Calu3 (cell line): ENCODE data around the gene ASTN2. TPM values are rescaled to one million over a fixed set of nuclear protein-coding genes. Genes with fewer than 3 reads are reported as not detected.

Source experiments
- BruUV-seq: library from RNA; stranded (reverse); fragments of 400-500 nt; replicated peaks from 2 replicates; lab custom pipeline; 2021; lab: Mats Ljungman, UMichigan
- CTCF ChIA-PET: fragments of 300-600 bp; sonication (Branson Sonifier 250); formaldehyde crosslinking; loops from one replicate; lab custom pipeline; 2022; ENCODE audit warnings: antibody characterized with exemption; lab: Charles Lee
- DNase-seq: peaks from one replicate; pipeline ENCODE4 v3.0.0; 2022
- H3K27ac Mint-ChIP-seq: one replicate; pipeline ENCODE4 v1.8.0; 2022; ENCODE audit warnings: mixed read lengths; ENCODE audit not compliant: unreplicated experiment
- H3K27me3 Mint-ChIP-seq: one replicate; pipeline ENCODE4 v1.8.0; 2022; ENCODE audit warnings: mixed read lengths; ENCODE audit not compliant: unreplicated experiment
- H3K36me3 Mint-ChIP-seq: one replicate; pipeline ENCODE4 v1.8.0; 2022; ENCODE audit warnings: mild to moderate bottlenecking, moderate library complexity, mixed read lengths; ENCODE audit not compliant: insufficient read depth, unreplicated experiment
- H3K4me1 Mint-ChIP-seq: one replicate; pipeline ENCODE4 v1.8.0; 2022; ENCODE audit warnings: mild to moderate bottlenecking, low read depth, mixed read lengths; ENCODE audit not compliant: unreplicated experiment
- H3K4me3 Mint-ChIP-seq: one replicate; pipeline ENCODE4 v1.8.0; 2022; ENCODE audit warnings: mild to moderate bottlenecking, low read depth, moderate library complexity, mixed read lengths; ENCODE audit not compliant: unreplicated experiment
- H3K9me3 Mint-ChIP-seq: one replicate; pipeline ENCODE4 v1.8.0; 2022; ENCODE audit warnings: low read depth, mixed read lengths; ENCODE audit not compliant: unreplicated experiment
- intact Hi-C: fragments of 100-400 bp; cut with micrococcal nuclease; formaldehyde crosslinking; loops from one replicate; pipeline ENCODE4 v1.10.0; 2022; ENCODE audit not compliant: unreplicated experiment
- total RNA-seq: library from RNA; stranded (reverse); gene quantifications from 2 replicates; pipeline ENCODE4 v1.2.3, GENCODE V29; 2022
- TF ChIP-seq, protein P1 (sequence below): fragments of 200-600 bp; IDR thresholded peaks from one replicate; pipeline ENCODE4 v1.8.0; 2022; ENCODE audit warnings: antibody characterized with exemption; ENCODE audit not compliant: unreplicated experiment

The ASTN2 gene
- total RNA-seq, 1 experiment from 2014 or later = 1.7 TPM

DNA sequence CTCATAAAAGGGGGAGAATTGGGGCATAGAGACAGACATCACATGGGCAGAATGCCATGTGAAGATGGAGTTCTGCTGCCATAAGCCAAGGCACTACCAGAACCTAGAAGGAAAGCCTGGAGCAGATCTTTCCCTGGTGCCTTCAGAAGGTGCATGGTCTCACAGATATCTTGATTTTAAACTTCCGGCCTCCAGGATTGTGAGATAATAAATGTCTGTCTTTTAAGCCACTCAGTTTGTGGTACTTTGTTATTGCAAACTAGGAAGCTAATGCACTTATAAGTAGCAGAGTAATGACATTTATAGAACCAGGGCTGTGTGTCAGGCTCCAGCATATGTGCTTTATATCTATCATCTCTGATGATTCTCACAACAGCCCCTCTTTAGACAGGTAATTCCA is 130.4 kb downstream of the ASTN2 start:
- CTCF ChIA-PET = interaction anchor here (0.7 kb wide), 1 partner anchor 34 kb away, joined by 4 read pairs; no protein-coding TSS in a partner anchor
- H3K4me3 Mint-ChIP-seq = no peak overlapping the region
- H3K36me3 Mint-ChIP-seq = no peaks in the 10 kb centered on the region
- intact Hi-C loops = no loop called here
- peaks cover 4% of the 10 kb centered on the region for H3K9me3 Mint-ChIP-seq
- TF ChIP-seq, protein P1, sequence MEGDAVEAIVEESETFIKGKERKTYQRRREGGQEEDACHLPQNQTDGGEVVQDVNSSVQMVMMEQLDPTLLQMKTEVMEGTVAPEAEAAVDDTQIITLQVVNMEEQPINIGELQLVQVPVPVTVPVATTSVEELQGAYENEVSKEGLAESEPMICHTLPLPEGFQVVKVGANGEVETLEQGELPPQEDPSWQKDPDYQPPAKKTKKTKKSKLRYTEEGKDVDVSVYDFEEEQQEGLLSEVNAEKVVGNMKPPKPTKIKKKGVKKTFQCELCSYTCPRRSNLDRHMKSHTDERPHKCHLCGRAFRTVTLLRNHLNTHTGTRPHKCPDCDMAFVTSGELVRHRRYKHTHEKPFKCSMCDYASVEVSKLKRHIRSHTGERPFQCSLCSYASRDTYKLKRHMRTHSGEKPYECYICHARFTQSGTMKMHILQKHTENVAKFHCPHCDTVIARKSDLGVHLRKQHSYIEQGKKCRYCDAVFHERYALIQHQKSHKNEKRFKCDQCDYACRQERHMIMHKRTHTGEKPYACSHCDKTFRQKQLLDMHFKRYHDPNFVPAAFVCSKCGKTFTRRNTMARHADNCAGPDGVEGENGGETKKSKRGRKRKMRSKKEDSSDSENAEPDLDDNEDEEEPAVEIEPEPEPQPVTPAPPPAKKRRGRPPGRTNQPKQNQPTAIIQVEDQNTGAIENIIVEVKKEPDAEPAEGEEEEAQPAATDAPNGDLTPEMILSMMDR = no peak
- no peaks in the 10 kb centered on the region for H3K27me3 Mint-ChIP-seq
- no peak for DNase-seq
- H3K4me1 Mint-ChIP-seq = no peaks in the 10 kb centered on the region
- no TSS peak for BruUV-seq
- H3K27ac Mint-ChIP-seq = no peak overlapping the region

DNA sequence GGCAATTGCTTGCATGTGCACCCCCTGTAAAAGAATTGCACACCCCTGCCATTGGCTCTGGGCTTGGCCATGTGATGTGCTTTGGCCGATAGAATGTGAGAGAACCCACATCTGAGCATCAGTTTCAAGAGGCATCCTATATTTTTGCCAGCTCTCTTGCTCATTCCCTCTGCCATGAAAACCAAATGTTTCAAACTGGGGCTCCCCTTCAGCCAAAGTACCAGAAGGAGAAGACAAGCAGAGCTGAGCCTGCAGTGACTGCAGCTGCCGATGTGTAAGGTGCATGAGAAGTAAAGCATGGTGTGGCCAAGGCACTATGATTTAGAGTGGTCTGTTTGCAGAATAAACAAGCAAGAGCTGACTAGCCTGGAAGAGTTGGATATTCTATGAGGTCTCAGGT is 132.3 kb downstream of the ASTN2 start:
- H3K27me3 Mint-ChIP-seq = no peaks in the 10 kb centered on the region
- intact Hi-C loops = no loop called here
- no TSS peak for BruUV-seq
- DNase-seq = no peak
- H3K27ac Mint-ChIP-seq = no peak overlapping the region
- no peaks in the 10 kb centered on the region for H3K4me1 Mint-ChIP-seq
- TF ChIP-seq, protein P1 = no peak
- no peaks in the 10 kb centered on the region for H3K36me3 Mint-ChIP-seq
- CTCF ChIA-PET = no interaction called here
- H3K9me3 Mint-ChIP-seq = peaks cover 4% of the 10 kb centered on the region
- no peak overlapping the region for H3K4me3 Mint-ChIP-seq

DNA sequence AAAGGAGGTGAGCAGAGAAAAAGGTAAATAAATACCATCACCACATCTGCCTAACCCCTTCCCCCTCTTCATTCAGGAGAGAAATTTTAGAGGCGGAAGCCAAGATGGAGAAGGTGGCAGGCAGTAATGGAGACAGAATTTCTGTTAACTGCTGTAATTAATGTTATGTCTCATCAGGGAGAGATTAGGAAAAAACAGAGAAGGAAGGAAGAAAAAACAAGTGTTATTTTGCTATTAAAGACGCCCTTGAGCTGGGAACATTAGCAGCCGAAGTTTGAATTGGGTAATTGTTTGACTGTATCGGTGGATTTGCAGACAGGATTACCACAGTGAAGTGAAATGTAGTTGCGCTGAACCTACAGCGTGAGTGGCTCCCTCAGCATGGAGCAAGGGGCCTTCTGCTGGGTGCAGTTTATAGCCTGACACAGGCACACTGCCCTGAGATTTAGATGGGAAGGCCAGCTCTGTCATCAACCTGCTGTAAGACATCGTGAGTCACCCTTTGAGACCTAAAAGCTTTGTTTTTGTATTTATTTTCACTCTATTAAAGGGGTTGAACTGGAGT is 136.3 kb downstream of the ASTN2 start:
- CTCF ChIA-PET = no interaction called here
- Mint-ChIP-seq H3K4me3 (no peak overlapping the region), H3K4me1 (no peaks in the 10 kb centered on the region), H3K27me3 (no peaks in the 10 kb centered on the region), H3K36me3 (no peaks in the 10 kb centered on the region), H3K27ac (no peak overlapping the region), H3K9me3 (peaks cover 7% of the 10 kb centered on the region)
- DNase-seq = no peak
- intact Hi-C loops = no loop called here
- TF ChIP-seq, protein P1 = no peak
- BruUV-seq = no TSS peak

DNA sequence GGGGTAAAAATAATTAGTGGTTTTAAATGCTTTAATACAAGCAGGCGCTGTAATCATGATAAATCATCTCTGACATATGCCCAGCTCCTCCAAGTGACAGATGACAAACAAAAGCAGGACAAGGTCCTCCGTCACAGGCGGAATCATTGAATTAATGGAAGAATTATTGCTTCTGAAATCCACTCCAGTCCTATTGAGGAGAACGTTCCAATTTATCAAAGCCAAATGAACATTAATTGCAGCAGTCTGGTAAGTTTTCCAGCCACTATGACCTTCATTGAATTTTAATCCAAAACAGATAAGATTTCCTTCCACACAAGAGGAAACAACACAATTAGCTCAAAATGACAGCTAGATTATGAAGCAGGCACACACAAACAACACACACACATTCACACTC is 136.8 kb downstream of the ASTN2 start:
- H3K27me3 Mint-ChIP-seq = no peaks in the 10 kb centered on the region
- intact Hi-C loops = no loop called here
- H3K4me3 Mint-ChIP-seq = no peak overlapping the region
- DNase-seq = no peak
- no peaks in the 10 kb centered on the region for H3K36me3 Mint-ChIP-seq
- TF ChIP-seq, protein P1 = no peak
- BruUV-seq = no TSS peak
- CTCF ChIA-PET = no interaction called here
- no peaks in the 10 kb centered on the region for H3K4me1 Mint-ChIP-seq
- H3K27ac Mint-ChIP-seq = no peak overlapping the region
- peaks cover 7% of the 10 kb centered on the region for H3K9me3 Mint-ChIP-seq
